Osteocyte (in vitro differentiated cells): ENCODE measurements around the gene TNS3. TPM values are rescaled to one million over a fixed set of nuclear protein-coding genes. Genes with fewer than 3 reads are reported as not detected.
"Not testable (repeated sequence)": the region's sequence is repeated elsewhere in the genome, so short reads cannot be mapped to it uniquely, and the experiment has no call there.

ENCODE experiments used
- DNase-seq: peaks from one replicate; pipeline ENCODE4 v3.0.0; 2021; ENCODE audit warnings: mixed read lengths; ENCODE audit not compliant: unreplicated experiment; ENCODE audit errors: extremely low spot score
- H3K27ac Mint-ChIP-seq: one replicate; pipeline ENCODE4 v1.8.0; 2021; ENCODE audit warnings: mild to moderate bottlenecking, mixed read lengths; ENCODE audit not compliant: unreplicated experiment
- H3K27me3 Mint-ChIP-seq: one replicate; pipeline ENCODE4 v1.8.0; 2021; ENCODE audit warnings: mixed read lengths; ENCODE audit not compliant: unreplicated experiment
- H3K36me3 Mint-ChIP-seq: one replicate; pipeline ENCODE4 v1.8.0; 2021; ENCODE audit warnings: mixed read lengths; ENCODE audit not compliant: unreplicated experiment
- H3K4me1 Mint-ChIP-seq: one replicate; pipeline ENCODE4 v1.8.0; 2021; ENCODE audit warnings: mixed read lengths; ENCODE audit not compliant: unreplicated experiment
- H3K4me3 Mint-ChIP-seq: one replicate; pipeline ENCODE4 v1.8.0; 2021; ENCODE audit warnings: mild to moderate bottlenecking, moderate library complexity, mixed read lengths; ENCODE audit not compliant: unreplicated experiment
- H3K9me3 Mint-ChIP-seq: one replicate; pipeline ENCODE4 v1.8.0; 2021; ENCODE audit warnings: mixed read lengths; ENCODE audit not compliant: unreplicated experiment
- total RNA-seq: library from RNA; stranded (reverse); gene quantifications from 2 replicates; pipeline ENCODE4 v1.2.1, GENCODE V29; 2021
- TF ChIP-seq, protein P1 (sequence below): fragments of 200-600 bp; sonication (generic); IDR thresholded peaks from 2 replicates; pipeline ENCODE4 v1.5.0; 2021; ENCODE audit warnings: antibody characterized with exemption, mild to moderate bottlenecking, moderate library complexity

TNS3 gene
- total RNA-seq, 1 donor from 2014 or later: 93.8 TPM

DNA sequence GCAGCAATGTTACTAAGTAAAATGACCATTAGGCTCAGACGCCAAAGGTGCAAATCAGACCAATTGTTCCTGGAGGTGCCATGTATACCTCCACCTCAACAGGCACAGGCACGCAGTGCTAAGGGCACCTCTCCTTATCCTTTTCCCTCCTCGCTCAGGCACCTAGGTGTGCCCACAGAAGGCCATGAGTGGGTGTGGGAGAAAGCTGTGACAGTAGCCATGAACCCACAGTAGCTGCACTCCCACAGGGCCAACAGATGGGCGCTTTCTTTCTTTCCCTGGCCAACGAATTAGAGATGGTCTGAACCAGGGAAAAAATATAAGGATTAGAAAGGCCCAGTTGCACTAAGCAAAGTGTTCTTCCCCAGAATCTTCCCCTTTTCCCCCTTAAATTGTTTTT is 15.5 kb upstream of the TNS3 start:
- Mint-ChIP-seq H3K9me3 (peaks cover 7% of the 10 kb centered on the region), H3K27me3 (no peaks in the 10 kb centered on the region), H3K36me3 (peaks cover 3% of the 10 kb centered on the region), H3K27ac (no peak overlapping the region), H3K4me3 (no peak overlapping the region), H3K4me1 (peaks cover 37% of the 10 kb centered on the region)
- DNase-seq: no peak
- TF ChIP-seq, protein P1, sequence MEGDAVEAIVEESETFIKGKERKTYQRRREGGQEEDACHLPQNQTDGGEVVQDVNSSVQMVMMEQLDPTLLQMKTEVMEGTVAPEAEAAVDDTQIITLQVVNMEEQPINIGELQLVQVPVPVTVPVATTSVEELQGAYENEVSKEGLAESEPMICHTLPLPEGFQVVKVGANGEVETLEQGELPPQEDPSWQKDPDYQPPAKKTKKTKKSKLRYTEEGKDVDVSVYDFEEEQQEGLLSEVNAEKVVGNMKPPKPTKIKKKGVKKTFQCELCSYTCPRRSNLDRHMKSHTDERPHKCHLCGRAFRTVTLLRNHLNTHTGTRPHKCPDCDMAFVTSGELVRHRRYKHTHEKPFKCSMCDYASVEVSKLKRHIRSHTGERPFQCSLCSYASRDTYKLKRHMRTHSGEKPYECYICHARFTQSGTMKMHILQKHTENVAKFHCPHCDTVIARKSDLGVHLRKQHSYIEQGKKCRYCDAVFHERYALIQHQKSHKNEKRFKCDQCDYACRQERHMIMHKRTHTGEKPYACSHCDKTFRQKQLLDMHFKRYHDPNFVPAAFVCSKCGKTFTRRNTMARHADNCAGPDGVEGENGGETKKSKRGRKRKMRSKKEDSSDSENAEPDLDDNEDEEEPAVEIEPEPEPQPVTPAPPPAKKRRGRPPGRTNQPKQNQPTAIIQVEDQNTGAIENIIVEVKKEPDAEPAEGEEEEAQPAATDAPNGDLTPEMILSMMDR: no peak

DNA sequence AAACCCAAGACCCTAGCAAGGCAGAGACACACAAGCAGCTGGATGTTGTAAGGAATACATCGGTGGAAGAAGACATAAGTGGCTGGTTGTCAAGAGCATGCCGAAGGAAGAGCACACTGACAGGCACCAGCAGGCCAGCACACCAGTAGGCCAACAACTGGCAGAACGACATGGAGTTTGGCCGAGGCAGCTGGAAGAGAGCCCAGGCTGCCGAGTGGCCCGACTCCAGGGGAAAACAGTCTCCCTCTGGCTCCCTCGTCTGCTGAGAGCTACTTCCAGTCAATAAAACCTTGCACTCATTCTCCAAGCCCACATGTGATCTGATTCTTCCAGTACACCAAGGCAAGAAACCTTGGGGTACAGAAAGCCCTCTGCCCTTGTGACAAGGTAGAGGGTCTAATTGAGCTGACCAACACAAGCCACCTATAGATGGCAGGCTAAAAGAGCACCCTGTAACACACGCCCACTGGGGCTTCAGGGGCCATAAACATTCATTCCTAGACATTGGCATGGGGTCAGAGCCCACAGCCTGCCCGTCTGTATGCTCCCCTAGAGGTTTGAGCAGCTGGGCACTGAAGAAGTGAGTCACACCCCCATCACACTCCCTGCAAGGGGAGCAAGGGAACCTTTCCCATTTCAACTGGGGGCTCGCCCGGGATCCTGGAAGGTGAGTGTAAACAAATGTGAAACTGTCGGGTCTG is 14.7 kb upstream of the TNS3 start:
- Mint-ChIP-seq H3K9me3 (peaks cover 7% of the 10 kb centered on the region), H3K36me3 (peaks cover 3% of the 10 kb centered on the region)
- no peak for DNase-seq

DNA sequence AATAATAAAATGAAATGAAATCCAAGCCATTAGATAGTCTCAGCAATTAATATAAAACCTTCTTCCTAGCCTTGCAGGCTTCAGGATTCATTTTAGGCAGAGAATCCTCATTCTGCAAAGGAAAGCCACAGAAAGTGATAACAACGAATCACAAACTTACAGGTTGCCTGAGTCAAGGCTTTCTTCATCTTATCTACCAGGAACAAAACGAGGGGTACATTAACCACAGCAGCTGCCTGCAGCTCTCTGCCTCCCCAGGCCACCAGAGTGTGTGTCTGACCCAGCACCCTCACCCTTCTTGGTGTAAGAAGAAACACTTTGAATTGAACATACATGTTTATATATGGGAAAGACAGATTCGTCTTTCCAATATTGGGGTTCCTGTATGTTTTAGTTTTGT is 12.5 kb upstream of the TNS3 start:
- no peak for DNase-seq
- peaks cover 36% of the 10 kb centered on the region for H3K4me1 Mint-ChIP-seq
- peaks cover 7% of the 10 kb centered on the region for H3K9me3 Mint-ChIP-seq
- H3K27me3 Mint-ChIP-seq: no peaks in the 10 kb centered on the region
- no peak overlapping the region for H3K4me3 Mint-ChIP-seq
- peaks cover 3% of the 10 kb centered on the region for H3K36me3 Mint-ChIP-seq
- no peak overlapping the region for H3K27ac Mint-ChIP-seq
- TF ChIP-seq, protein P1: no peak

More for the DNA sequence above, 14.7 kb upstream of the TNS3 start:
- no peaks in the 10 kb centered on the region for H3K27me3 Mint-ChIP-seq
- H3K4me3 Mint-ChIP-seq: no peak overlapping the region
- H3K27ac Mint-ChIP-seq: no peak overlapping the region
- peaks cover 37% of the 10 kb centered on the region for H3K4me1 Mint-ChIP-seq
- TF ChIP-seq, protein P1: no peak

DNA sequence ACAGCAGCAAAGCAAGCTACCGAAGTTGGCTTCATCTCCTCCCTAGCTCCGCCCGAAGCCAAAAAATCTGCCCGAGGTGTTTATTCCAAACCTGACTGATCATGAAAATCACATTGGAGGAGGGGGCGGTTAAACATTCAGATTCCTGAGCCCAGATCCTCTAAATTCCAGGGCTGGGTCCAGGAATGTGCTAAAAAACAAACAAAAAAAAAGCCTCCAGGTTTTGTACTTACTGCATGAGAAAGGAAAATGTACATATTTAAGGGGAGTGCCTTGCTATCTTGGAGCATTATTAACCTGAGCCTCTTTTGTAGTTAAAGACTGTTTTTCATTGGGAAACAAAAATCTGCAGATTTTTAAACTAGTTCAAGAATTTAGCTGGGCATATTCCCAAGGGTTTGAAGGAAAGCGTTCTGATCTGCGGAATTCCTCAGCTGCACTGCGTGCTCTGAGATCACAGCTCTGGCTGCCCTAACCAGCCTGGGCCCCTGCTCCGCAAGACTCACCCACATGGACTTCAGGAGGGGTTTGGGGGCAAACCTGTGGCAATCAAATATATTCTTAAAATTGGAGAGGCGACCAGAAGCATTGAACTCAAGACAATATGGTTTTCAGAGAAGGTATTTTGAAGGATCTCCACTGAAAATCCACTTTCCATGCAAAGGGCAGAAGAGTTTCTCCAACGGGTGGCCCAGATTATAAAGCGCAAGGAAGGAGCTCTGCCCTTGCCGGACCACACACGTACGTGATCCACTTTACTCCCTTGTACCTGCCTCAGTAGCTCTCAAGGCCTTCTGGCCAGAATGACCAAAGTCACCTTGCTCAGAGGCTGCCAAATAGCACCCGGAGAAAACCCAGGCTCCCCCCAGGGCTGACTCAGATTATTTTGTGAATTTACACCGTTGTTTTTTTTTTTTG is 10.0 kb upstream of the TNS3 start:
- H3K36me3 Mint-ChIP-seq: peaks cover 3% of the 10 kb centered on the region
- no peak overlapping the region for H3K4me3 Mint-ChIP-seq
- no peaks in the 10 kb centered on the region for H3K27me3 Mint-ChIP-seq
- TF ChIP-seq, protein P1: no peak
- no peak for DNase-seq
- peak overlapping the region; percentile 74 for H3K27ac Mint-ChIP-seq
- peaks cover 45% of the 10 kb centered on the region for H3K4me1 Mint-ChIP-seq
- H3K9me3 Mint-ChIP-seq: no peaks in the 10 kb centered on the region

DNA sequence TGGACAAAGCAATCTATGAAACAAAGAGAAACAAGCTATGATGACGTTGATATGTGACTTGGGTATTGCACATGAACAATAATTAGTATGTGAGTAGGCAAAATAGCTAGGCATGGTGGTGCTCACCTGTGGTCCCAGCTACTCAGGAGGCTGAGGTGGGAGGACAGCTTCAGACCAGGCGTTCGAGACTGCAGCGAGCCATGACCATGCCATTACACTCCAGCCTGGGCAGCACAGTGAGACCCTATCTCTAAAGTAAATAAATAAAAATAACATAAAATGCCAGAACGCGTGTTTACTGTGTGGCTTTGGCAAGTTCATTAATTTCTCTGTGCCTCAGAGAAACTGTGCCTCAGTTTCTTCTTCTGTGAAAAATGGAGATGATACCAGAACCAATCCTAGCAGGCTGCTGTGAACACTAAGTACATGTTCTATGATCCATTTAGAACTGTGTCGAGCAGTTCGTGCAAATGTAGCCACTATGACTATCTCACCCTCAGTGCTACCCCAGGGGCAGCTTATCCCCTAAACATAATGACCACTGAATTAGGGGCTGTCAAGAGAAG is 9.3 kb upstream of the TNS3 start:
- Mint-ChIP-seq H3K27ac (peak overlapping the region; percentile 74), H3K9me3 (no peaks in the 10 kb centered on the region), H3K27me3 (no peaks in the 10 kb centered on the region), H3K4me3 (no peak overlapping the region), H3K4me1 (peaks cover 50% of the 10 kb centered on the region), H3K36me3 (peaks cover 1% of the 10 kb centered on the region)
- TF ChIP-seq, protein P1: no peak
- DNase-seq: no peak

DNA sequence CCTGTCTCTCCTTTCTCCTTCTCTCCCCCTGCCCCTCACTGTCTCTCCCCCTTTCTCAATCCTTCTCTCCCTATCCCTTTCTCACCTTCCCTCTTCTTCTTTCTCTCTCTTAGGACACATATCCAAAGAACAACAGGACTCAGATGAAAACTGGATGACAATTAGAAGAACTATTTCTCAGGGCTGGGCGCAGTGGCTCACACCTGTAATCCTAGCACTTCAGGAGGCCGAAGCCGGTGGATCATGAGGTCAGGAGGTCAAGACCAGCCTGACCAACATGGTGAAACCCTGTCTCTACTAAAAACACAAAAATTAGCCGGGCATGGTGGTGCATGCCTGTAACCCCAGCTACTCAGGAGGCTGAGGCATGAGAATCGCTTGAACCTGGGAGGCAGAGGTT is 8.3 kb upstream of the TNS3 start:
- not testable (repeated sequence) for H3K36me3 Mint-ChIP-seq, H3K4me3 Mint-ChIP-seq, H3K27ac Mint-ChIP-seq, DNase-seq, H3K27me3 Mint-ChIP-seq, H3K9me3 Mint-ChIP-seq
- peaks cover 54% of the 10 kb centered on the region for H3K4me1 Mint-ChIP-seq
